GM11168 (cell line): ENCODE results near the gene TRRAP.

ENCODE experiments used
- in situ Hi-C: fragments of 300-500 bp; cut with MboI; formaldehyde crosslinking; loops from one replicate; pipeline ENCODE4 v1.12.0; 2022; ENCODE audit warnings: low sequenced_read_pairs; ENCODE audit not compliant: unreplicated experiment

Gene TRRAP

GRCh38 chr7:99021941-99022560, 143.7 kb downstream of the TRRAP start:
- in situ Hi-C loops = no loop called here

DNA sequence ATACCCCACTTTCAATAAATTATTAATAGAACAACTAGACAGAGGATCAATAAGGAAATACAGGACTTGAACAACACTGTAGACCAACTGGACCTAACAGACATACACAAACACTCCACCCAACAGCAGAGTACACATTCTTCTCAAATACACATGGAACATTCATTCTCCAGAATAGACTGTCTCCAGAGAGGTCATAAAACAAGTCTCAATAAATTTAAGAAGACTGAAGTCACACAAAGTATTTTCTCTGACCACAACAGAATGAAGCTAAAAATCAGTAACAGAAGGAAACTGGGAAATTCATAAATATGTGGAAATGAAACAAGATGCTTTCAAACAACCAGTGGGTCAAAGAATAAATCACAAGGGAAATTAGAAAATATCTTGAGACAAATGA, 145.7 kb downstream of the TRRAP start:
- in situ Hi-C loops = no loop called here

DNA sequence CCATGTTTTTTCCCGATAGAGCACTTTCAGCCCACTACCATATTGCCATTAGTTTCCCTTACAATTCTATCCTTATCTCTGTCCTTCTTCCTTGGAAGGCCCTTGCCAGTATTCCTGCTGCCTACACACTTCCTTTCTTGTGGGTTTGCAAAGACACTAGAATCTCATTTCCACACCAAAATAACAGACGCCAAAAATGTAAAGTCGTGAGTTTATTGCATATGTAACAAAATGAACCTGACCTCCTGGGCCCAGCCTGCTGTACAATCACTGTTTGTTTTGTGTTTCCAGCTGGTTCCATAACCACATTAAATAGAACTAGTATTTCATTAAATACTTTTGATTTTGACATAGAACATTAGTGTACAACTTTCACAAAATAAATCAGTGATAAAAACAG, 148.9 kb downstream of the TRRAP start:
- in situ Hi-C loops = no loop called here

- in situ Hi-C loops = no loop called here
Observed at GRCh38 chr7:99027841-99028240, 149.5 kb downstream of the TRRAP start.

DNA sequence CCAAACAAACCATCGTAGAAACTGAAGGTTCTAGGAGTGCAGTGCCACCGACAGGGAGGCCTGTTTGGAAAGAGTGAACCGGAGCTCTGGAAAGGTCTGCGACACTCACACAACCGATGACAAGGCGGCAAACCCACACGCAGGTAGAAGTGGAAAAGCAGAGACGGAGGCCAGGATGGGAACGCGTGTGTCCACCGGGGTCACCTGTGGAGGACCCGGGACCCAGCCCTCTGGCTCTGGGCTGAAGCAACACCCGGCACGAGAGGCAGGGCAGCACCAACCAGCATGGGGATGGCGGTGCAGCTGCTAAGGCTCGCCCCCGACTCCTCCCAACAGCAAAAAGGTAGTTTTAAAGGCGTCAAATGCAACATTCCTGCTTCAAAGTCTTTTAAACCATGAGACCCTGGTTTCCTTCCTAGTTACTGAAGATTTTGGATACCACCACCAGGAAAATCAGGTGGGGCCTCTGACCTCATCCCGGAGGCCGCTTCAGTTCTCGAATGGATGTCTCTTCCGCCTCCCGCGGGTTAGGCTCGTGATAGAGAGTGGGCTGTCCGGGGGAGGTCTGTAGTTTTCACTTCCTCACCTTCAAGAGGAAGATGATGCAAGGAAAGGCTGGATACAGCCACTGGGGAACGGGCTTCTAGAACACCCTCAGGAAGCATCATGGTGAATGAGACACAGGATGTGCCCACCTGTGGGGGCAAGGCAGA, 150.1 kb downstream of the TRRAP start:
- in situ Hi-C loops = no loop called here

- in situ Hi-C loops = no loop called here
Observed at GRCh38 chr7:99029466-99030435, 151.4 kb downstream of the TRRAP start.

DNA sequence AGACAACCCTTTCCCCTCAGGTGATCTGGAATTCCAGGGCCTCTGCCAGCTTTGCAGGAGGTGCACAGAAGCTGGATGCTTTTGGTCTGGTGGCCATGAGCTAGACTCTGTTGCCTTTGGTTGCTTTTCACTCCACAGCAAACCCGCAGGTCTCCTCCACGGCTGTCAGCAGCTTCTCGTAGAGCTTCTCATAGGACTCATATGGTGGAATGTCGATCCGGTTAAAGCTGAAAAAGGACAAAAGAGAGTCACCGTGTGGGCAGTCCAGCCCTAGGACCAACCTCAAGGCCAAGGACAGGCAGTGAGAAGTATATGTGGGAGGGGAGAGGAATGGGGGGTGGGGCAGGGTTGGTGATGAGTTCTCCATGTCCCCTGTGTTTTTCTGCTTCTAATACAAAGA, 152.1 kb downstream of the TRRAP start:
- in situ Hi-C loops = no loop called here

DNA sequence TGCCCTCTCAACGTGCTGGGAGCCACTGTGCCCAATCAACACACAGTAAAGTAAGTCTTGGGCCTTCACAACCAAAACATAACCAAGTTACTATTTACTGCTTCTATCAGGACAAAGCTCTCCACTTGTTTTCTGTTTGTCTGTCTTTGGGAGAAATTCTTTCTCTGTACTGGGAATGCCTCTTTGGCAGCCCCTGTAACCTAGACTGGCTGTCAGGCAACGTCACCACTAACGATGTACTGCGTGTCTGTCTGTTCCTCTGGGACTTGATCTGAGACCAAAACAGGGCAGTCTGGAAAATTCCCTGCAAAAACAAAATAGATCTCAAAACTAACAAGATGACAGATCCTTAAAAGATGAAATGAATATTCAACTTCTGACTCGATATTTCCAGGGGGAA, 152.6 kb downstream of the TRRAP start:
- in situ Hi-C loops = no loop called here

- in situ Hi-C loops = no loop called here
Observed at GRCh38 chr7:99031496-99031895, 153.2 kb downstream of the TRRAP start.

- in situ Hi-C loops = no loop called here
Observed at GRCh38 chr7:99032928-99033327, 154.6 kb downstream of the TRRAP start.

- in situ Hi-C loops = no loop called here
Observed at GRCh38 chr7:99033765-99034164, 155.4 kb downstream of the TRRAP start.

DNA sequence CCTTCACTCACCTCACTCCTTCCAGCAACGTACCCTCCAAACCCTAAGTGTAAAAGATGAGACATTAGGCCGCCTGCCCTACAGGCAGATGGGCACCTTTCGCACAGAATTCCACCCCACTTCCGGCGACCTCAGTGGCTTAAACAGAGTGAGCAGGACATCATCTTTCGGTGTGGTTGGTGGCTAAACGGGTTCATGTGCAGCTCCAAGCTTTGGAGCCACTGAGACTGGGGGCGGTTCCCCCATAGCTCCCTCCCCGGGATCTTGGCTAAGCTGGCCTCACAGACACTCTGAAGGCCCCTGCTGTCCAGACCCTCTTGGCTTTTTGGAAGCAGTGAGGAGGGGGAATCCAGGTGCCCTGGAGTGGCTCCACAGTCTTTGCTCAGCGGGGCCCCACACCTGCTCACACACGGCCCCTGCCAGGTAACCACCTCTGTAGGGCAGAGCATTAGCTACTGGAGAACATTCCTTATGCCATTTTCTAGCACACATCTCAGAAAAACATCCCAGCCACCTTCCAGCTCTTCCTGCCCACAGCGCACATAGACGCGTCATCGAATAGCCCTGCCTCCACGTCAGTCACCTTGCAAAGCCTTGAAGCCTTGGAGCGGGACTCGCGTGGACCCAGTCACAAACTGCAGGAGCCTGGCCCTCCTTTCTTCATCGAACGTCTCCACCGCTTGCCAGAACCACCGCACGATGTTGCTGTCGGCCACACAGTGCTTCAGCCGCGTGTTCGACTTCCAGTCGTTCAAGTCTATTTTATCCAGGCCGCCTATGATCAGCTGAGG, 156.8 kb downstream of the TRRAP start:
- in situ Hi-C loops = no loop called here

- in situ Hi-C loops = no loop called here
Observed at GRCh38 chr7:99035723-99036545, 157.6 kb downstream of the TRRAP start.

DNA sequence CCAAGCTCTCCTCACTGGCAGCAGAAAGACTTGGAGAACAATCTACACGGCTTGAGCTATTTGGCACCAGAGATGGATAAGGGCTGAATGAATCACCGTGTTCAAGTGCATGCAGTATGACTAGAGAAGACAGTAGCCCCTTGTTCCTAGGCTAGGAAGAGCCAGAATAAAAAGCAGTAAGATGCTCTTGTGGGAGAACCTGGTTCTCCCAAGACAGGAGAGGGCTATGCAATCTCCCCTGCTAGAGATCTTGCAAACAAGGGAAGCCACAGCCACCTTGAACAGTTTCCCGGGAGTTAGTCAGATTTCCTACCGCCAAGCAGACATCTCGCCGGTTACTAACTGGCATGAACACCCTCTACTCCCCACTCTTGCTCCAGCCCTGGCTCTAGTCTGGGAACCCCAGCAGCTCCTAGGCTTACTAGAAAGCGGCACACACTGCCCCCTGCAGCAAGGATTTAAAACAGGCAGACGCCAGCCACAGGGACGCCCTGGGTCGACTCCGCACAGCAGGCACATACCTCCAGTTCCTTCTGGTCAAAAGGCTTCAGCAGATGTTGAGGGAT, 158.3 kb downstream of the TRRAP start:
- in situ Hi-C loops = no loop called here

DNA sequence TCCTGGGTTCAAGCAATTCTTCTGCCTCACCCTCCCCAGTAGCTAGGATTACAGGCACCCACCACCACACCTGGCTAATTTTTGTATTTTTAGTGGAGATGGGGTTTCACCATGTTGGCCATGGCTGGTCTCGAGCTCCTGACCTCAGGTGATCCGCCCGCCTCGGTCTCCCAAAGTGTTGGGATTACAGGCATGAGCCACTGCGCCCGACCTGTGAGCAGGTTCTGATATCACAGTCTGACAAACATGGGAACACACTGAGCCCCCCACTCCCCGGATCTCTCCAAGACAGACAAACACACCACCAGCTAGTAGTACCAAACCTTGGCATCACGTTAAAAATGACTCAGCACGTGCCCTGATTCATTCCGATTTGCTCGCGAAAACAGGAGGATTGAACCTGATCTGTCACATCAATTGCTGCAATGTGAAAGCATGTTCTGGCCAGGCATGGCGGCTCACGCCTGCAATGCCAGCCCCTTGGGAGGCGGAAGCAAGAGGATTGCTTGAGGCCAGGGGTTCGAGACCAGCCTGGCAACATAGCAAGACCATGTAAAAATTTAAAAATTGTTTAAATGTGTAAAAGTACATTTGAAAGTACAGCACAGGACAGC, 159.1 kb downstream of the TRRAP start:
- in situ Hi-C loops = no loop called here

GRCh38 chr7:99038086-99038855, 159.9 kb downstream of the TRRAP start:
- in situ Hi-C loops = no loop called here

DNA sequence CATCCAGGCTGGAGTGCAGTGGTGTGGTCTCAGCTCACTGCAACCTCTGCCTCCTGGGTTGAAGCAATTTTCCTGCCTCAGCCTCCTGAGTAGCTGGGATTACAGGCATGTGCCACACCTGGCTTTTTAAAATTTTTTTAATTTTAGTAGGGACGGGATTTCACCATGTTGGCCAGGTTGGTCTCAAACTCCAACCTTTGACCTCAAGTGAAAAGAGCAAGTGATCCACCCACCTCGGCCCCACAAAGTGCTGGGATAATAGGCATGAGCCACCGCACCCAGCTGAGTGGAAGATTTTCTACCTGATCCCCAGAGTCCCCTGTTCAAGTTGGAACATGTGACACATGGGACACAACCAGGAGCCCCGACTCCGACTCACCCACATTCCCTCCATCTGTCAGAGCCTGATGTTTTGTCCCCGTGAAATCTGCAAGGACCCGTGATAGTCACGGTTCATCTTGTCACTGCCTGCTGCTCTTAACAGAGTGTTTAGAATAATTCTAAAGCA, 161.1 kb downstream of the TRRAP start:
- in situ Hi-C loops = no loop called here
